Osteoblast (primary cell): ENCODE results near the gene PSME2. TPM values are rescaled to one million over a fixed set of nuclear protein-coding genes. Genes with fewer than 3 reads are reported as not detected.
A peak's percentile ranks its signal among the peaks of the same experiment; 100 is the strongest.

Experiments
- DNase-seq: peaks from one replicate; pipeline ENCODE4 v3.0.0; 2011; ENCODE audit warnings: low spot score, mixed read lengths; ENCODE audit not compliant: insufficient read length; ENCODE audit errors: missing footprints
- H2AFZ ChIP-seq: 2 replicates; pipeline ENCODE4 v1.6.0; 2011; ENCODE audit warnings: mild to moderate bottlenecking, low read length
- H3K27ac ChIP-seq: 2 replicates; pipeline ENCODE4 v1.5.1; 2011; ENCODE audit warnings: mild to moderate bottlenecking, low read depth, low read length, moderate library complexity
- H3K27me3 ChIP-seq: 2 replicates; pipeline ENCODE4 v1.6.0; 2012; ENCODE audit warnings: mild to moderate bottlenecking, control low read depth, inconsistent platforms, low read length, moderate library complexity; ENCODE audit not compliant: insufficient read depth
- H3K36me3 ChIP-seq: 2 replicates; pipeline ENCODE4 v1.5.1; 2011; ENCODE audit warnings: mild to moderate bottlenecking, low read length, control low read depth, moderate library complexity; ENCODE audit not compliant: insufficient read depth
- H3K4me1 ChIP-seq: 2 replicates; pipeline ENCODE4 v1.5.1; 2011; ENCODE audit warnings: mild to moderate bottlenecking, low read length, control low read depth, moderate library complexity; ENCODE audit not compliant: insufficient read depth
- H3K4me2 ChIP-seq: 2 replicates; pipeline ENCODE4 v1.6.0; 2011; ENCODE audit warnings: mild to moderate bottlenecking, low read length; ENCODE audit not compliant: insufficient read depth
- H3K4me3 ChIP-seq: fragments of 200-600 bp; sonication (generic); 3 replicates; pipeline ENCODE4 v1.5.1; 2012; ENCODE audit warnings: mild to moderate bottlenecking, low read length, inconsistent platforms; ENCODE audit not compliant: insufficient read depth
- H3K79me2 ChIP-seq: 2 replicates; pipeline ENCODE4 v1.6.0; 2012; ENCODE audit warnings: mild to moderate bottlenecking, low read length, control low read depth, inconsistent platforms; ENCODE audit not compliant: insufficient read depth
- H3K9me3 ChIP-seq: 2 replicates; pipeline ENCODE4 v1.5.1; 2011; ENCODE audit warnings: low read depth, low read length, control low read depth
- H4K20me1 ChIP-seq: 2 replicates; pipeline ENCODE4 v1.6.0; 2012; ENCODE audit warnings: mild to moderate bottlenecking, low read length, control low read depth; ENCODE audit not compliant: insufficient read depth
- CTCF ChIP-seq: IDR thresholded peaks from 2 replicates; pipeline ENCODE4 v1.5.1; 2011; ENCODE audit warnings: mild to moderate bottlenecking, low read depth, low read length, moderate library complexity; ENCODE audit errors: extremely low read depth
- total RNA-seq: library from RNA; depleted of rRNA; stranded (reverse); fragments of >200 nt; gene quantifications from 2 replicates; pipeline ENCODE4 v1.2.3, GENCODE V29; 2012

Gene PSME2
- total RNA-seq, 1 donor = 55.7 TPM

GRCh38 chr14:24176599-24176998 lies 30.2 kb upstream of the PSME2 start:
- H3K27ac ChIP-seq = no peak overlapping the region
- H3K9me3 ChIP-seq = no peaks in the 10 kb centered on the region
- H3K4me3 ChIP-seq = no peak overlapping the region
- H3K4me2 ChIP-seq = no peak overlapping the region
- no peak overlapping the region for H2AFZ ChIP-seq
- no peaks in the 10 kb centered on the region for H3K79me2 ChIP-seq
- H3K36me3 ChIP-seq = peaks cover 42% of the 10 kb centered on the region
- peak; percentile 67 for DNase-seq
- TF ChIP-seq CTCF = no peak
- H3K27me3 ChIP-seq = no peaks in the 10 kb centered on the region
- H3K4me1 ChIP-seq = peaks cover 7% of the 10 kb centered on the region
- H4K20me1 ChIP-seq = no peaks in the 10 kb centered on the region

- Histone ChIP-seq H2AFZ (no peak overlapping the region), H3K79me2 (no peaks in the 10 kb centered on the region), H3K27ac (no peak overlapping the region), H4K20me1 (no peaks in the 10 kb centered on the region), H3K4me2 (no peak overlapping the region), H3K36me3 (peaks cover 23% of the 10 kb centered on the region), H3K4me3 (no peak overlapping the region), H3K4me1 (no peaks in the 10 kb centered on the region), H3K27me3 (no peaks in the 10 kb centered on the region), H3K9me3 (no peaks in the 10 kb centered on the region)
- DNase-seq = no peak
- TF ChIP-seq CTCF = no peak
Measured at GRCh38 chr14:24172871-24173281, 26.5 kb upstream of the PSME2 start.

- TF ChIP-seq CTCF = no peak
Measured at GRCh38 chr14:24172261-24172860, 26.0 kb upstream of the PSME2 start.

GRCh38 chr14:24171422-24172260 lies 25.2 kb upstream of the PSME2 start, which contains the start of gene REC8:
REC8 (plus strand) TSS chr14:24172080; CDS start chr14:24172553, 473 bp downstream.
- Histone ChIP-seq H3K4me2 (no peak within 1 kb of the TSS), H4K20me1 (no peaks in the 10 kb centered on the region), H3K4me3 (no peak within 1 kb of the TSS), H3K9me3 (no peaks in the 10 kb centered on the region), H3K79me2 (no peaks in the 10 kb centered on the region), H3K36me3 (peaks cover 25% of the 10 kb centered on the region), H3K27me3 (no peaks in the 10 kb centered on the region), H3K27ac (no peak within 1 kb of the TSS), H2AFZ (no peak within 1 kb of the TSS), H3K4me1 (no peaks in the 10 kb centered on the region)
- no peak for DNase-seq
- TF ChIP-seq CTCF = no peak

More at GRCh38 chr14:24172261-24172860, 26.0 kb upstream of the PSME2 start:
- Histone ChIP-seq H3K4me3 (no peak overlapping the region), H4K20me1 (no peaks in the 10 kb centered on the region), H3K4me2 (no peak overlapping the region), H2AFZ (no peak overlapping the region), H3K27me3 (no peaks in the 10 kb centered on the region), H3K79me2 (no peaks in the 10 kb centered on the region), H3K27ac (no peak overlapping the region), H3K9me3 (no peaks in the 10 kb centered on the region), H3K4me1 (no peaks in the 10 kb centered on the region), H3K36me3 (peaks cover 27% of the 10 kb centered on the region)
- DNase-seq = no peak
